Right lung (tissue), 5 donors: ENCODE results near the gene MINAR1. TPM values are rescaled to one million over a fixed set of nuclear protein-coding genes. Genes with fewer than 3 reads are reported as not detected.

ENCODE experiments used
- DNase-seq, 2 donors: peaks; one replicate each; pipeline ENCODE4 v3.0.0-alpha.2; 2013
- polyA plus RNA-seq, 5 donors: library from polyadenylated mRNA; unstranded; fragments of 120-200 nt; gene quantifications; one replicate each; pipeline versions ENCODE4 v1.2.1 to v1.2.3, GENCODE V29; 2013; ENCODE audit warnings: inconsistent platforms in 1 of 5, low replicate concordance in 1 of 5; ENCODE audit not compliant: insufficient read length in 5 of 5, insufficient read depth in 1 of 5

The MINAR1 gene
- polyA plus RNA-seq, 5 donors: 0.65 to 0.93 (median 0.68) TPM

DNA sequence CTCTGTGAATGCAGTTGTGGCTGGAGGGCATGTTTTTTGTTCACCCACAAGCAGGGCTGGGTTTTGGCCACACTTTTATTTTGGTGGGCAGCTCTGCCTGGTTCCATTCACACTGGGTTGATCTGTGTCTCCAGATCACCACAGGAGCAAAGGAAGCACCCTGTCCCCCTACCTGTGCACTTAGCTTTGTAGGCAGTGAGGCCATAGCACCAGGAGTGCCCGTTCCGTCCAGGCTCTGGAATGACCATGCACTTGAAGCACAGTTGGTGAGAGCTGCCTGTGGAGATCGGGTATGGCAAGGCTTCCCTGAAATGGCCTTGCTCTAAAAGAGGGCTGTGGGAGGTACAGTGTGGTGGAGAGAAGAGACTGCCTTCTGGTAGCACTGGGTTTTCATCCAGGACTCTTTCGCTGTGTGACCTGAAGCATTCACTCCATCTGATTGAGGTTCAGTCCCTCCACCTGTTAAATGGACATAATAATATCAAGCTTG lies 31.7 kb downstream of the MINAR1 start:
- DNase-seq: no peak

DNA sequence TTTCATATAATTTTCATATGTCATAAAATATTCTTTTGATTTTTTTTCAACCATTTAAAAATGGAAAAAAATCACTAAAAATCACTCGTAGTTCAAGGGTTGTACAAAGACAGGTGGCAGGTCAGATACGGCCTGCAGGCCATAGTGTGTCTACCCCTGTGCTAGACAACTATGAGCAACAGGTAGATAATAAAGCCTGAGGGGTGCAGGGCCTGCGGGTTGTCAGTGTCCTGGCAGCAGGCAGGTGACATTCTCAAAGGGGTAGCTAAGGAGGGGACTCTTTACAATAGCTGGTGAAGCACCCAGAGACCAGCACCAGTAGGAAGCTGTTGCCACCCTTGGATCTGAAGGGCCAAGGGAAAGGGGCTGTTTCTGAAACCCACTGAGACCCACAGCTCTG lies 34.4 kb downstream of the MINAR1 start:
- DNase-seq: no peak

DNA sequence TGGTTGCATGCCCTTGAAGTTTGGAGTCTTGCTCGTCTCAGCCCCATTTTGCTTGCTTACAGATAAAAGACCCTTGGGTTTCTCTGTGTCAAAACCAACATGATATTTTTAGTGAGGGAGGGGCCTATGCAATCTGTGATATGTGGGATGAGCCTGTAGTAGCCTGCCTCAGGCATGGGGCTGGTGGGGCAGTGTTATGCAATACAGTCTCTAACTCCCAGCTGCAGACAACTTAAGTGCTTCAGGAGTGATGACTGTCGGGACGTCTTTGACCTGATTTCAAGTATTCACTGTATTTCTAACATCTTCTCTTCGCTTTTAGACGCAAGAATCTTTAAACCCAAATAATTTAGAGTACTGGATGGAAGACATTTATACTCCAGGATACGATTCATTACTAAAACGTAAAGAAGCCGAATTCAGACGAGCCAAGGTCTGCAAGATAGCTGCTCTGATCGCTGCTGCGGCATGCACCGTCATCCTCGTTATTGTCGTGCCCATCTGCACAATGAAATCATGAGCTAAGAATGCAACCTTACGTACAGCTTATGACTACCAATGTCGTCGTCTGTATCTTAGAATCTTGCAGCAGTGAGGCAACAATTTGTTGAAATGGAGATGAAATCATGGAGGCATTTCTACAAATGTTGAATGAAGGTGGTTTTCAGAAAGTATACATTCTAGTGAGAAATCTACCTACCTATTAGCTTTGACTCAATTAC lies 35.9 kb downstream of the MINAR1 start:
- no peak for DNase-seq

DNA sequence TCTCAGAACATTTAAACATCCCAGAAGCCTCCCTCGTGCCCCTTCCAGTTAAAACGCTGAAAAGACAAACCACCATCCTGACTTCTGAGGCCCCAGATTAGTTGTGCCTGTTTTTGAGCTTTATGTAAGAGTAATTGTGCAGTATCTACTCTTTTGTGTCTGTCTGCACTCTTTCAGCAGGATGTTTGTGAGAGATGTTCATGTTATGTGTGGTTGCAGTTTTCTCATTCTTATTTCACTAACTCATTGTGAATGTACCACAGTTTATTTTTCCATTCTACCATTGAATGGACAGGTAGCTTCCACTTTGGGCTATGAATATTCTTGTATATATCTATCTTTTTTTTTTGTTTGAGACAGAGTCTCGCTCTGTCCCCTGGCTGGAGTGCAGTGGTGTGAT lies 40.3 kb downstream of the MINAR1 start:
- DNase-seq: no peak

DNA sequence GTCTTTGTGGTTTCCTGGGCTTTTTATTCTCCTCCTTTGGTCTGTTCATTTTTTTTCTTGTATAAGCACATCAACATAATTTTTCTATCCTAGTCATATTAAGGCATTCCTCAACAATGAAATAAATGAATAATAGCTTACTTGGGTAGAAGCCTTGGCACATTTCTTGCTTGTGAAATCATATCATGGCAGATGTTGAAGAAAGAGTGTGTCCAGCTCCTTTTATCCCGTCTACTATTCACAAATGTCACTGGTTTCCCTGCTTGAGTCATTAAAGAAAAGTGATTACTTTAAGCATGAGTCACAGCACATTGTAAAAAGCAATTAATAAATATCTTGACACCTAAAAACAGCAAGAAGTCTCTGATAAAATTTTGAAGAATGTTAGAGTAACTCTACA lies 42.1 kb downstream of the MINAR1 start:
- DNase-seq: no peak

DNA sequence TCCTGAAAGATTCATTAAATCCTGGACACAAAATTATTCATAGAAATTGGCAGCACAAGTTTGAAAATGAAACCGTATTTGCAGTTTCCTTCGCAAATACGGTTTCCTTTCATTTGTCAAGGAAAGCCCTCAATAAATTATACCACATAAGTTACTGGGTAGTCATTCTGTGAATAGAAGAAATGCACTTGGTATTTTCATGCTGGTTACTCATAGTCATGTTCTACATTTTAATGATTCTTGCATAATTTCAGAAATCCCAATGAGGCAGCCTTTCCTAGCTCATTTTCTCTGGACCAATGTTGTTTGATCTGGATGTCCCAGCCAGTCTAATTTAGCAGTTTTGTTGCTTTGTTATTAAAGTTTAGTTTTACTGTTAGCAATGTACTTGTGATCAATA lies 43.2 kb downstream of the MINAR1 start:
- DNase-seq: no peak

DNA sequence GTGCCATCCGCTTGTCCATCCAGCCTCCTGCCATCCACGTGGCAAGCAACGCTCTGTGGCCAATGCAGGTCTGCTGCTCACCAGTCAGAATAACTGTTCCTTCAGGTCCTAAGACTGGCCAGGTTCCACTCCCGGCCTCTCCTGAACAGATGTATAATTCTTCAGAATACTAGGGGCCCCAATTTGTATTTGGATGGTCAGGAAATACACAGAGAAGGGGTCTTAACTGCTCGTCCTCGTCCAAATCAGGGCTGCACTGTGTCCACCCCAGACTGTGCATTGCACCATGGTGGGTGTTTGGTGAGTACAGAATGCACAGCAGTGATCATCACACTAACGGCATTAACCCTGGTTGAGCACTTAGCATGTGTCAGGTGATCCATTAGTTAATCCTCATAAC lies 46.0 kb downstream of the MINAR1 start:
- DNase-seq: no peak

DNA sequence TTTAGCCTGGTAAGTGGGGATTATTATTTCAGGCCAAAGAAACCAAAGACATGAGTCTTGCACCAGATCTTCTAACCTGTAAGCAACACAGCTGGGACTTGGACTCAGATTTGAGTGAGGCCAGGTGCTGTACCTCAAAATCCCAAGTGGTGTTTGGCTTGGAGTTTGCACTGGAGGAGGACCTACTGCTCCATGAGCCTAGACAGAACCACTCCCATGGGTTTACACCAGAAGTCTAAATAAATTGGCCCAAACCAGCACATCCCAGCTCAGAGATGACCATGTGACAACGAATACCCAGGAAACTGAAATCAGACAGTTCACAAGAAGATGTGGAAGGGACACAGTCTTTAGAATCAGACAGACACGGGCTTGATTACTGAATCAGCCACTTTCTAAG lies 47.5 kb downstream of the MINAR1 start:
- DNase-seq: no peak

DNA sequence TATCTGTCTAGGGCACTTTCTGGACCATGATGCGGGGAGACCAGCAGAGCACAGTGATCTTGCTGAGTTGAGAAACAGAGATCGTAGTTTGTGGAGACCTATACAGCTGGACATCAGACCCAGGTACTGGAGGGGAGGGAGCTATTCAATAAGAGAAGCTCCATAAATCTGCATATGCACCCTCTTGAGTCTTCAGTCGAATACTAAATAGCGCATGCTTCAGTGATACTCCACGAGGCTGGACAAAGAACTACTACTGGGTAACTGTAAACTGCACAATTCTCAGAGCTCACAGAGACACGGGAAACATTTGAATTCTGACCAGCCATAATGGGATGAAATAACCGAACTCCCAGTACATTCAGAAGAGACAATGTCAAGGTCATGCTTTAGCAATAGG lies 49.7 kb downstream of the MINAR1 start:
- DNase-seq: no peak

Other genes with a start within 250 kb of the MINAR1 start
- gene ANKRD34C, start 149.6 kb upstream of the MINAR1 start, polyA plus RNA-seq: under 1 TPM in 1 of 5 donors, not detected in 4; 0.03 TPM
- 10 to 100 TPM; 50.2 to 69.0 (median 58.9) TPM for gene TMED3, start 121.2 kb upstream of the MINAR1 start, polyA plus RNA-seq